ENCODE results near the gene GRAMD4.

The GRAMD4 gene, protein sequence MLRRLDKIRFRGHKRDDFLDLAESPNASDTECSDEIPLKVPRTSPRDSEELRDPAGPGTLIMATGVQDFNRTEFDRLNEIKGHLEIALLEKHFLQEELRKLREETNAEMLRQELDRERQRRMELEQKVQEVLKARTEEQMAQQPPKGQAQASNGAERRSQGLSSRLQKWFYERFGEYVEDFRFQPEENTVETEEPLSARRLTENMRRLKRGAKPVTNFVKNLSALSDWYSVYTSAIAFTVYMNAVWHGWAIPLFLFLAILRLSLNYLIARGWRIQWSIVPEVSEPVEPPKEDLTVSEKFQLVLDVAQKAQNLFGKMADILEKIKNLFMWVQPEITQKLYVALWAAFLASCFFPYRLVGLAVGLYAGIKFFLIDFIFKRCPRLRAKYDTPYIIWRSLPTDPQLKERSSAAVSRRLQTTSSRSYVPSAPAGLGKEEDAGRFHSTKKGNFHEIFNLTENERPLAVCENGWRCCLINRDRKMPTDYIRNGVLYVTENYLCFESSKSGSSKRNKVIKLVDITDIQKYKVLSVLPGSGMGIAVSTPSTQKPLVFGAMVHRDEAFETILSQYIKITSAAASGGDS

GRCh38 chr22:46619830-46620501, at the start of gene GRAMD4:
Gene GRAMD4, plus strand, starts transcription at chr22:46620386. Its CDS starts 6,414 bp downstream, at chr22:46626800.
- no peak for DNase-seq

- no peak for DNase-seq
These were observed 48.4 kb upstream of the GRAMD4 start for GRCh38 chr22:46571642-46572250.

DNA sequence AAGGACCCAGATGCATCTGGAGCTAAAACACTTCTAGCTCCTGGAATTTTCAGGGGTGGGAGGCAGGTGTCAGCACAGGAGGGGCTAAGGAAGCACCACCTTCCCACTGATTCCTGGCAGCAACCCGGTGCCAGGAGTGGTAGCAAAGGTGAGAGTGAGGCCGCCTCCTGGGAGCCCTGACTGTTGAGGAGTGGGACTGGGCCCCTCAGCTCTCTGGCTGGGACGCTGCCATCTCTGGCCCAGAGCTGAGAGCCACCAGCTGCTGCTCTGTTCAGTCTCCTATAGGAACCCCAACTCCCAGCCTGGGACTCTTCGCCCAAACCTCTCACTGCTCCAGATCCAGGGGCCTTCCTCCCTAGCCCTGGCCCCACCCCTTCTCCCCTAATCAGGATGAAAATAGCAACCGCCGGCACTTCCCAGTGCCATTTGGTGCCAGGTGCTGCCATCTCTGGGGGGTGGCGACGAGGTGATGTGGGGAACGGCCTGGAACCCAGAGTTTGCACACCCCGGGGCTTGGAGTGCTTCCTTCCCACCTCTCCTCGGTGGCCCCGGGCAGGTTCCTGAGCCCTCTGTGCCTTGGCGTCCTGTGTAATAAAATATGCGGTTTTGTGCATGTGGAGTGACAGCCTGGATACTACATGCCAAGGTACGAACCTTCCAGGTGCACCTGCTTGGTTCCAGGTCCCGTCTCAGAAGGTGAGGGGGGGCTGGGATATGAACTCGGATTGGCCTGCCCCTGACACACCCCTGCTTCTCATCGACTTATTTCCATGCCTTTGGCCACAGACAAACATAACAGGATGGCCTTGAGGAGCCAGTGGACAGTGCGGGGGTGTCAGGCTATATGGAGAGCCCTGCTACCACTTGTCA, 47.0 kb upstream of the GRAMD4 start:
- no peak for DNase-seq

- no peak for DNase-seq
These were observed 46.3 kb upstream of the GRAMD4 start for GRCh38 chr22:46573781-46574437.

DNA sequence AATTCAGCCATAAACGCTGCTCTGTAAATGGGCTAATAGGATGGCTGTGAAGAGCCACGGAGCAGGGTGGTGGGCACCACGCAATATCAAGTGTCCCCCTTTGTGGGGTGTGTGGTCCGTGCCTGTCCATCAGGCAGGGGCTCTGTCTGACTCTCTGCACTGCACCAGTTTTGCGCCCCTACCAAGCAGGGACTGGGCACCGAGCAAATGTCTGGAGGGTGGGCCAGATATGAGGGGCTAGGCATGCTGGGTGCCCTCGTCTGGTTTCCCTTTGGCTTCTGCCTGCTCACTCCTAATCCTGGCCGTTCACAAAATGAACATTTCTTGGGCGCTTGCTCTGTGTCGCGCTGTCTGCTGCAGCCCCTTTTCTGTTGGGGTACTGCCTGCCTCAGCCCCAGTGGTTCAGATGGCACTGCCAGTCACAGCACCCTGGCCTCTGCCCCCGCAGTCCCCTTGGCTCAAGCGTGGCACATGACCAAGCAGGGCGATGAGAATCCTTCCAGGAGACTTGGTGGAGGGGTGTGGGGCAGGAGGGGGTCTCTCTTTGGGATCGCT, 45.7 kb upstream of the GRAMD4 start:
- no peak for DNase-seq

- no peak for DNase-seq
These were observed 44.9 kb upstream of the GRAMD4 start for GRCh38 chr22:46574993-46575910.

- DNase-seq = no peak
These were observed 44.2 kb upstream of the GRAMD4 start for GRCh38 chr22:46575911-46576555.

DNA sequence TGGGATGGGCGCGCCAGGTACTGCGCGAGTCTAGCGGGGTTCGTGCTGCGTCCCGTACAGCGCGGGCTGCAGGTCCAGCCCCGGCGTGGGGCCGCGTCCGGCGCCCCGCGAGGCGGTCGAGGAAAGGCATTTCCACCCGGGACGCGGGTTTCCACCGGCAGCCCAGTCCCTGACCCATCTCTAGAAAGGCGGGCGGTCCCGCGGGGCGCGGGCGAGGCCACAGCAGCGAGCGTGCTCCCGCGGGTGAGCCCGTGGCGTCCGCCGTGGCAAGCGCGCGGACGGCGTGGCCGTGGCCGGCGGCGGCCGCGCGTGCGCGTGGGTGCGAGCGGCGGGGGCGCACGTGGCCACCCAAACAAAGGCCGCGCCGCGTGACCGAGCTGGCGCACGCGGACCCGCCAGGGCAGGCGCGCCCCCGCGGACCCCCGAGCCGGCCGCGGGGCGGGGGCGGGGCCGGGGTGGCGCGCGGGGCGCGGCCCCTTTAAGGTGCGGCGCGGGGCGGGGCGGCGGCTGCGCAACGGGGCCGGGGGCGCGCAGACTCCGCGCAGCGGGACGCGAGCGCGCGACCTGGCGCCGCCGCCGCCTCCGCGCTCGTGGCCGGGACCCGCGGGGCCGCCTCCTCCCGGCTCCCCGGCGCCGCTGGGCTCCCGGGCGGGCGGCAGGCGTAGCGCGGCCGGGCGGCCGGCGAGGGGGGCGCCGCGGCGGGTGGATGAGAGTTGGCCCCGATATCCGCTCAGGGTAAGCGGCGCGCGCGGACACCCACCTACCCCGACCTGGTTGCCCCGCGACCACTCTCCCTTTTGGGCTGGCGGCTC, 43.4 kb upstream of the GRAMD4 start:
- DNase-seq = peak; percentile 55

- DNase-seq = no peak
These were observed 42.6 kb upstream of the GRAMD4 start for GRCh38 chr22:46577368-46578249.

DNA sequence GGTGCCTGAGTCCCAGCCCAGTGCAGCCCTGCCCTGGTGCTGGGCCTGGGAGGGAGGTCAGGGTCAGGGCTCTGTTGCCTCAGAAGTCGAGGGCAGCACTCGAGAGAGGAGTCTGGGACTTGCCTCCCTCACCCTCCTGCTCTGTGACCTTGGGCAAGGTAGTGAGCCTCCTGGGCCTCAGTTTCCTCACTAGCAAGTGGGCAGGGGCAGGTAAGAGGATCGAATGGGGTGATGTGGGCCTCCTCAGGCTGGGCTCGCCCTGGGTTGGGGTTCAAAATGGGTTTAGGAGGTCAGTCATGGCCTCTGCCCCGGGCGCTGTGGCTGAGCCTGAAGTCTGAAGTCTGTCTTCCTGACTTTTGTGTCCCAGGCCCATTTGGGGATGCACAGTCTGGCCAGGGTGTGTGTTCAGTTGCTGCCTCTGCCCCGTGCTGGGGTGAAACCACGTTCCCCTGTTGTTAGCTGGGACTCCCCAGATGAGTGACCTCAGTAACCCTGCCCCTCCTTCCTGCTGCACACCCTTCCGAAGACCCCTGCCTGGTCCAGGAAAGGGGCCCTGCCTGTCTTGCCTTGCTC, 41.8 kb upstream of the GRAMD4 start:
- DNase-seq = no peak

- DNase-seq = no peak
These were observed 41.2 kb upstream of the GRAMD4 start for GRCh38 chr22:46578824-46579561.

DNA sequence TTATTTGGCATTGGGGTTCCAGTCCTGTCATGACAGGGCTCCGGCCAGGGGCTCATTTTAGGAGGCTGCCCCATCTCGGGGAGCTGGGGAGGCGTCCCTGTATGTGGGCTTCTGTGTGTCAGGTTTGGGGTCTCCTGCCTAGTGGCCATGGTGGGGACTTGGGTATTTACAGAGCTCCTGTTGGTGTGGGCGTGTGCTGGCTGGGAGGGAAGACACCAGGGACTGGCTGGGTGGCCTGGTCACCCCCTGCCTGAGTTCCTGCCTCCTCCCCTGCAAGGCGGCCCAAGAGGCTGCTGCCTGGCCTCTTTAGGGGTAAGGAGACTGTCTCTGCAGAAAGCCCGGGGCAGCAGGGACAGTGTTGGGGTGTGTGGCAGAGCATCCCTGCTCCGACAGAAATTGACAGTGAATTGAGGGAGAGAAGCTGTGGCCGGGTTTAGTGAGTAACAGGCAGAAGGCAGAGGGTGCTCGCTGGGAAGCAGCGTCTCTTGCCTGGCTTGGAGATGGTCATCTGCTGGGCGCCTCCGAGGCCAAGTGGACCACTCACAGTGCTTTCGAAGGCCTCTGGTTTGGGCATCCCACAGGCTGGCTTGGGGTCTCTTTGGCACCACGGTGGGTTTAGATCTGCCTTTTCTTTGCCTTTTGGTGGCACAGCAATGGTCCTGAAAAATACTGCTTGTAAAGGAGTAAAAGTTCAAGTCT, 40.3 kb upstream of the GRAMD4 start:
- DNase-seq = no peak

DNA sequence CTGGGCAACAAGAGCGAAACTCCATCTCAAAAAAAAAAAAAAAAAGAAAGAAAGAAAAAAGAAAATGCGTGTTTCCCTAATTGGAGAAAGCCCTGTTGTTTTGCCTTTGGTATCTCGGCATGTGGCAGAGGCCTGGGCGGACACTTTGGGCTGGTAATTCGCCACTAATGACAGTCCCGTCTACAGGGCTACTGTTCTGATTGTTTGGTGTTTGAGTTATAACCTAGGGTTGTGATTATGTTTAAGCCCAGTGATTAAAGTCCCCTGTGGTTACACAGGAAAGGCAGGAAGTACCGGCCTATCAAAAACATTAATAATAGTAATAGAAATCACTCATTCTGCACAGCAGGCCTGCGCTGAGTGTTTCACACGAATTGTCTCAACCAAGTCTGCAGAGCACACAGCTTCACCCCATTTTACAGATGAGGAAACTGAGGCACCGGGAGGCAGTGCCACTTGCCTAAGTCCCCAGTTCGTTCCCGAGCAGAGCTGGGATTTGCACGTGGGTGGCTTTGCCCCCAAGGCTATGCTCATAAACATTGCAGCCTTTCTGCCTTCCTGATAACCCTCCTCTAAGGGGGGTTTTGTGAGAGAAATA, 39.1 kb upstream of the GRAMD4 start:
- no peak for DNase-seq

- DNase-seq = no peak
These were observed 38.5 kb upstream of the GRAMD4 start for GRCh38 chr22:46581538-46582244.

DNA sequence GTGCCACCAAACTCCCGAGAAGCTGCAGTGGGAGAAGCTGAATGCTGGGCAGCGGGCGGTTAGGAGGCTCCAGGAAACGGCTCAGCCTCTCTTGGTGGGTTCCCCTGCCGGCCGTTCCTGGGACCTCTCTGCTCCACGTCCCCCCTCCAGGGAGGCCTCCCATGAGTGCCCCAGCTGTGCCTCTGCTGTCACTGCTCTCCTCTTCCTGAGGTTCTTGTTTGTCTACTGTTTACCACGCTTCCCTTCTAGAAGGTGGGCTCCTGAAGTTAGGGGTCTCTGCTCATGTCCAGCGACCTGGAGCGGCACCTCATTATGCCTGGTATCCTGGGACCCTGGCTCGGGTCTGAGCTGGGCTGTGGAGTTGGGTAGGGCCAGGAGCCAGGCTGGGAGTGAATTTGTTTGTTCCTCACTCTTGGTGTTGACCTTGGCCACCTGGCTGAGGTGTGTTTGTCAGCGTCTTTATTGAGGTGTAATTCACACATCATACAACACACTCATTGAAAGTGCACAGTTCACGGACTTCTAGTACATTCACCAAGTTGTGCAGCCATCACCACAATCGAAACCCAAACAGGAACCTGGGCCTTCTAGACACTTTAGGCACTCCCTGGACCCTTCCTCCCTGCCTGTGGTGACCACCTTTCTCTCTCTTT, 37.8 kb upstream of the GRAMD4 start:
- DNase-seq = no peak
